ENCODE results near the gene CLIP4.

CLIP4 gene

DNA sequence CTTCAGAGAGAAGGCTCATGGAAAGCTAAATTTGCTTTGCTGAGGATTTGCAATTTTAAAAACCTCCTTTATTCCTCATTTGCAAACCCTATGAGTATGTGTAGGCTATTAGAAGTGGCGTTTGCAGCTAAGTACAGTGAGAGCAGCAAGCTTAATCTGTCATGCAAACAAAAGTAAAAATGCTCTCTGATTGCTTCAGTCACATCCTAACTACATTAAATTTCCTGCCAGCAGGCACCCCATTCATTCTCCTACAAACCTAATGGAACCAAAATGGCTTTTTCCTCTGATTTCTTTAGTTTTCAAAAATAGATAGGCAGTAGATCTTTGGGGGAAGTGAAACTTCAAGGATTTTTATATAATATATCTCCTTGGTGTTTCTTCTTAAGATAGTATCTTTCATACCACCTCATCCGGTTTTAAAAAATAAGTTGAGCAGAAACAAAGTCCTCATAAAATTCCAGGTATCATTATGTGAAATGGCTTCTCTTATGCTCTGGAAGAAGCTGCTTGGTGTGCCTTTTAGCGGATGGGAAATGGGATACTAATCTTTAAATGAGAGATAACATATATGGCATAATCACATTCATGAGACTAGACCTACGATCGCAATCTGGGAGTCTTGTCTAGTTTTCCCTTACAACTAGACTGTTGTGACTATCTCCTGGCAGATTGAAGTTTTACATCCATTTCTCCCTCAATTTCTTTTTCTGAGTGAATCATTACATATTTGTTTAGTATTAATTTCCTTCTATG is 49.1 kb downstream of the CLIP4 start:
- H3K4me3 ChIP-seq (ENCODE audit: low read depth, low read length): no peak overlapping the region
- no peak for DNase-seq (ENCODE audit: low read depth)
- TF ChIP-seq CTCF (conservative IDR thresholded peaks at IDR 0.05; ENCODE audit: low read depth, low read length): no peak

DNA sequence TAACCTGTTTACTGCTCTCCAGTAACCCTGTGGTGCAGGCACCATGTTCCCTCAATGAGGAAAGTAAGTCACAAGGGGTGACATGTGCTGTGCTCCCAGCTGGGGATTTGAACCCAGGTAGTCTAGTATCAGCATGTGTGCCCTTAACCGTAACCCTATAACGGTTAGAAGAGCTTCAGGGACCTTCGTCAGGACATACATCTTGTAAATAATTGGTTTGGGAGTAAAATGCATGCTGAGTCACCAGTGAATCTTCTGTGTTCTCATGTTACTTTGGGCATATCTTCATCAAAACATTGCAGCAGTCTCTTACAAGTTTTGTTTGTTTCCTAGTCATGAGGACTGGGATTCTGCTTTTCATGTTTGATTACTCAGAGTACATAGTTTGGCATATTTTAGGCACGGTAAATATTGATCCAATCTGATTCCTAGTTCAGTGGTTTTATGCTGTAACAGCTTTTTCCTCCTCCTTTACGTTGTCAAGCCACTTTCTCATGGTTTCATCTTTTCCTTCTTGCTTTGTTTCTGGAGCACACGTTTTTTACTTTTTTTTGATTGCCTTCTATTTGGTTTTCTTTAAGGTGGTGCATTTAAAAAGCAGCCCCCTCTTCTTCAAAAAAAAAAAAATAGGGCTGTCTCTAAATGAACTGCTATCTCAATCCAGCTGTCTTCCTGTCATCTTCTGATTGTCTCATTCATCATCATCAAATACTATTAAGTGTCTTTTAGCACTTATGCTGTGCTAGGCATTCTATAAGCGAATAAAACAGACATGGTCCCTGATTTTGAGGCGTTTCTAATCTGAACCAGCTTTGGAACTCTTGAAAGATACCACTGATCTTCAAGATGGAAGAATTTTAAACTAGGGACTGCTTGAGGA is 50.4 kb downstream of the CLIP4 start:
- H3K4me3 ChIP-seq (ENCODE audit: low read depth, low read length): no peak overlapping the region
- DNase-seq (ENCODE audit: low read depth): peak; percentile 92
- TF ChIP-seq CTCF (conservative IDR thresholded peaks at IDR 0.05; ENCODE audit: low read depth, low read length): no peak

- DNase-seq (ENCODE audit: low read depth): peak; percentile 50
- no peak for TF ChIP-seq CTCF (conservative IDR thresholded peaks at IDR 0.05; ENCODE audit: low read depth, low read length)
- no peak overlapping the region for H3K4me3 ChIP-seq (ENCODE audit: low read depth, low read length)
Measured at GRCh38 chr2:29166242-29167039, 51.2 kb downstream of the CLIP4 start.

DNA sequence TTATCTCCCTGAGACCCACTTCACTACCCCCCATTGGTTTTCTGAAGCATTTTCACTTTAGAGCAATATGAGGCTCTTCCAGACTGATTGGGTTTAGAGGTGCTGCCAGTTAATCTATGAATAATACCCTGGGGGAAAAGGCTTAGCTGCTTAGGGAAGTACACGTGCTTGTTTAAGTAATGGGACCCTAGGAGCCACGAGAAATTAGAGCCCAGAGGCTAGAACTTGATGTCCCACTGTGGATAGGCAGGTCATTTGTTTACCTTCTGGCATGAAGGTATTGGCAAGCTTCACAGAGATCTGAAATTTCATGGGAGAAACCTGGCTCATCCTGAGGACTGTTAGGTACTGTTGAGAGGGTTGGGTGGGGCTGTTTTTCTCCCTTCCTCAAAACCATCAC is 59.7 kb downstream of the CLIP4 start:
- no peak for TF ChIP-seq CTCF (conservative IDR thresholded peaks at IDR 0.05; ENCODE audit: low read depth, low read length)
- no peak for DNase-seq (ENCODE audit: low read depth)
- H3K4me3 ChIP-seq (ENCODE audit: low read depth, low read length): no peak overlapping the region

GRCh38 chr2:29175338-29175737 is 60.1 kb downstream of the CLIP4 start:
- no peak for DNase-seq (ENCODE audit: low read depth)
- no peak overlapping the region for H3K4me3 ChIP-seq (ENCODE audit: low read depth, low read length)
- no peak for TF ChIP-seq CTCF (conservative IDR thresholded peaks at IDR 0.05; ENCODE audit: low read depth, low read length)

GRCh38 chr2:29182334-29182733 is 67.1 kb downstream of the CLIP4 start:
- no peak overlapping the region for H3K4me3 ChIP-seq (ENCODE audit: low read depth, low read length)
- DNase-seq (ENCODE audit: low read depth): no peak
- TF ChIP-seq CTCF (conservative IDR thresholded peaks at IDR 0.05; ENCODE audit: low read depth, low read length): no peak
